Loucy (cell line): ENCODE measurements around the gene ELP2.

ENCODE experiments used
- EZH2phosphoT487 ChIP-seq: fragments of 200-600 bp; IDR thresholded peaks from 2 replicates; pipeline ENCODE4 v1.6.1; 2018; ENCODE audit warnings: antibody characterized with exemption, mild to moderate bottlenecking, moderate library complexity, borderline replicate concordance
- TF ChIP-seq, protein P1 (sequence below): fragments of 200-600 bp; sonication (generic); conservative IDR thresholded peaks from 2 replicates; pipeline ENCODE4 v1.5.1; 2014; ENCODE audit warnings: mild to moderate bottlenecking, antibody characterized with exemption, low read length

DNA sequence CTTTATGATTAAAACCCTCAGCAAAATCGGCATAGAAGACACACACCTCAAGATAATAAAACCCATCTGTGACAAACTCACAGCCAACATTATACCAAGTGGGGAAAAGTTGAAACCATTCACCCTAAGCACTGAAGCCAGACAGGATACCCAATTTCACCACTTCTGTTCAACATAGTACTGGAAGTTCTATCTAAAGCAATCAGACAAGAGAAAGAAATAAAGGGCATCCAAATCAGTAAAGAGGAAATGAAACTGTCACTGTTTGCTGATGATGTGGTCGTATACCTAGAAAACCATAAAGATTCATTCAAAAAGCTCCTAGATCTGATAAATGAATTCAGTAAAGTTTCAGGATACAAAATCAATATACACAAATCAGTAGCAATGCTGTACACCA, 46.0 kb upstream of the ELP2 start:
- TF ChIP-seq, protein P1, sequence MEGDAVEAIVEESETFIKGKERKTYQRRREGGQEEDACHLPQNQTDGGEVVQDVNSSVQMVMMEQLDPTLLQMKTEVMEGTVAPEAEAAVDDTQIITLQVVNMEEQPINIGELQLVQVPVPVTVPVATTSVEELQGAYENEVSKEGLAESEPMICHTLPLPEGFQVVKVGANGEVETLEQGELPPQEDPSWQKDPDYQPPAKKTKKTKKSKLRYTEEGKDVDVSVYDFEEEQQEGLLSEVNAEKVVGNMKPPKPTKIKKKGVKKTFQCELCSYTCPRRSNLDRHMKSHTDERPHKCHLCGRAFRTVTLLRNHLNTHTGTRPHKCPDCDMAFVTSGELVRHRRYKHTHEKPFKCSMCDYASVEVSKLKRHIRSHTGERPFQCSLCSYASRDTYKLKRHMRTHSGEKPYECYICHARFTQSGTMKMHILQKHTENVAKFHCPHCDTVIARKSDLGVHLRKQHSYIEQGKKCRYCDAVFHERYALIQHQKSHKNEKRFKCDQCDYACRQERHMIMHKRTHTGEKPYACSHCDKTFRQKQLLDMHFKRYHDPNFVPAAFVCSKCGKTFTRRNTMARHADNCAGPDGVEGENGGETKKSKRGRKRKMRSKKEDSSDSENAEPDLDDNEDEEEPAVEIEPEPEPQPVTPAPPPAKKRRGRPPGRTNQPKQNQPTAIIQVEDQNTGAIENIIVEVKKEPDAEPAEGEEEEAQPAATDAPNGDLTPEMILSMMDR, result no peak
- TF ChIP-seq EZH2phosphoT487, result no peak
